SU-DHL-6 (cell line): ENCODE data around the gene C1QA.

Source experiments
- H2AFZ ChIP-seq: fragments of 200-600 bp; sonication (generic); 2 replicates; pipeline ENCODE4 v1.6.1; 2014; ENCODE audit warnings: low read depth, mild to moderate bottlenecking, moderate library complexity, mixed read lengths, antibody characterized with exemption, low read length; ENCODE audit not compliant: severe bottlenecking
- H3F3A ChIP-seq: fragments of 200-600 bp; shearing (Covaris generic); 2 replicates; pipeline ENCODE4 v1.6.0; 2016; ENCODE audit warnings: antibody characterized with exemption, mild to moderate bottlenecking; ENCODE audit not compliant: insufficient read depth
- H3K27ac ChIP-seq: fragments of 200-600 bp; sonication (generic); 2 replicates; pipeline ENCODE4 v1.5.1; 2016; ENCODE audit warnings: low read depth, mild to moderate bottlenecking, low read length, moderate library complexity, mixed read lengths
- H3K27me3 ChIP-seq: fragments of 200-600 bp; sonication (generic), shearing (Covaris generic); 2 replicates; pipeline ENCODE4 v1.6.0; 2014; ENCODE audit warnings: mild to moderate bottlenecking, low read length
- H3K36me3 ChIP-seq: fragments of 200-600 bp; sonication (generic); 2 replicates; pipeline ENCODE4 v1.6.1; 2014; ENCODE audit warnings: mild to moderate bottlenecking, low read length, mixed read lengths
- H3K4me2 ChIP-seq: fragments of 300-600, 200-600 bp; shearing (Covaris generic), sonication (generic); 2 replicates; pipeline ENCODE4 v1.6.0; 2014; ENCODE audit warnings: low read length, low read depth, mild to moderate bottlenecking; ENCODE audit not compliant: poor library complexity, severe bottlenecking
- H3K4me3 ChIP-seq: fragments of 200-600 bp; sonication (generic); 2 replicates; pipeline ENCODE4 v1.5.1; 2014; ENCODE audit warnings: antibody characterized with exemption, low read length, mild to moderate bottlenecking, mixed read lengths; ENCODE audit not compliant: insufficient read depth, poor library complexity, severe bottlenecking
- H3K79me2 ChIP-seq: fragments of 200-600 bp; sonication (generic); 2 replicates; pipeline ENCODE4 v1.6.1; 2014; ENCODE audit warnings: mild to moderate bottlenecking, low read length, moderate library complexity; ENCODE audit not compliant: insufficient read depth
- H3K9ac ChIP-seq: fragments of 200-600 bp; sonication (generic); 2 replicates; pipeline ENCODE4 v1.7.0; 2014; ENCODE audit warnings: mild to moderate bottlenecking, low read length
- H3K9me2 ChIP-seq: fragments of 200-600 bp; sonication (generic); replicated peaks from 2 replicates; pipeline ENCODE4 v1.6.1; 2014; ENCODE audit warnings: low read length; ENCODE audit not compliant: insufficient read depth
- H3K9me3 ChIP-seq: fragments of 200-600 bp; sonication (generic); 2 replicates; pipeline ENCODE4 v1.6.1; 2014; ENCODE audit warnings: low read length, mixed read lengths; ENCODE audit not compliant: insufficient read depth
- H4K20me1 ChIP-seq: fragments of 200-600 bp; sonication (generic); 2 replicates; pipeline ENCODE4 v1.6.1; 2014; ENCODE audit warnings: low read depth, mild to moderate bottlenecking, antibody characterized with exemption, low read length, moderate library complexity, mixed read lengths
- CTCF ChIP-seq: fragments of 200-600 bp; sonication (generic); IDR thresholded peaks from one replicate; pipeline ENCODE4 v1.5.1; 2017; ENCODE audit warnings: antibody characterized with exemption, mild to moderate bottlenecking, low read length, moderate library complexity; ENCODE audit not compliant: insufficient read depth, poor library complexity, severe bottlenecking
- EZH2phosphoT487 ChIP-seq: fragments of 200-600 bp; sonication (generic), shearing (Covaris generic); conservative IDR thresholded peaks from 2 replicates; pipeline ENCODE4 v1.6.1; 2018; ENCODE audit warnings: mild to moderate bottlenecking, antibody characterized with exemption, low read length, moderate library complexity, mixed read lengths

The C1QA gene

DNA sequence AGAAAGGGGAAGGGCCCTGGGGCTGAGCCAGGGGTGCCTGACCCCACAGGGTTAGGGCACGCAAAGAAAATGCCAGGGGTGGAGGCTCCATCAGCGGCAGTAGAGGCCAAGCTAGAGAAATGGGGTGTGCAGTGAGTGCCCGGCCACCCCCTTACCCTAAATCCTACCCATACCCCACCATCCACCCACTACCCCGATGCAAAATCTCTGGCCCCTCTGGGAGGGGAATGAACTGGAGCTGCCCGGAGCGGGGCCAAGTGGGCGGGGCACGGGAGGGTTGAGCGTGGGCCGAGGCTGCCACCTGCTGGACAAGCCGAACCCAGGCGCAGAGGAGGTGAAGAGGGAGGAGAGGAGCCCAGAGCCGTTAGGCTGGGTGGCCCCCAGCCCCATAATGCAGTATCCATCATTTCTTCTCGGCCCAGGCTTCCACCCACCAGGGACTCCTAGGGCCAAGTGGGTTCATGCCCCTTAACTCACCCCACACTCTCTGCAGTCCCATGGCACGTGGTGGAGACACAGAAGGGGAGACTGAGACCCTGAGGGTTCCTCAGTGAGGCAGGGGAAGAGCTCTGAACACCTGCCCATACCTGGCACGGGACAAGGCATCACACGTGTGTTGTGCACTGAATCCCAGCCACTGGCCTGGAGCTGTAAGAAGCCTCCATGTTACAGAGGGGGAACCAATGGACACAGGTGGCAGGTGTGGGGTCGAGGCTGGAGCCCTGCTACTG is 5.6 kb downstream of the C1QA start:
- H3F3A ChIP-seq: no peaks in the 10 kb centered on the region
- H3K9me2 ChIP-seq: no peaks in the 10 kb centered on the region
- H3K27me3 ChIP-seq: no peaks in the 10 kb centered on the region
- H3K4me2 ChIP-seq: no peak overlapping the region
- no peaks in the 10 kb centered on the region for H4K20me1 ChIP-seq
- H2AFZ ChIP-seq: no peak overlapping the region
- TF ChIP-seq EZH2phosphoT487 (no peak), CTCF (peak; percentile 68)
- H3K79me2 ChIP-seq: no peaks in the 10 kb centered on the region
- no peak overlapping the region for H3K4me3 ChIP-seq
- no peak overlapping the region for H3K9ac ChIP-seq
- H3K36me3 ChIP-seq: no peaks in the 10 kb centered on the region
- H3K9me3 ChIP-seq: no peaks in the 10 kb centered on the region
- no peak overlapping the region for H3K27ac ChIP-seq

DNA sequence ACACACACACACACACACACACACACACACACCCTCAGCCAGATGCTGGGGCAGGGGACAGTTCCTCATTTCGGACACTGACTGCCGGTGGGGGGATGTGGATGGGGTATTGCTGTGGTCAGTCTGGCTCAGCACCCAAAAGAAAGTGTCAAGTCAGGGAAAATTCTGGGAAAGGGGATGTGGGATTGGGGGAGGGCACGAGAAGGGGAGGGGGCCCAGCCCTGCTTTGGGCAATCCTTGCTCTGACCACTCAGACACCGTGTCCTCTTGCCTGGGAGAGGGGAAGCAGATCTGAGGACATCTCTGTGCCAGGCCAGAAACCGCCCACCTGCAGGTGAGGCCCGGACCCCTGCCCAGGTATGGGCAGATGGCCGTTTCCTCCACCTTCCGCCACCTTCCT is 7.0 kb downstream of the C1QA start, which contains the start of gene C1QC:
Gene C1QC, plus strand, starts transcription at position 253 of the 400 bp plus-strand sequence. CDS start 391 bp downstream, outside the sequence.
- Histone ChIP-seq H3K4me2 (no peak within 1 kb of the TSS), H3K9me3 (no peaks in the 10 kb centered on the region), H3F3A (no peaks in the 10 kb centered on the region), H2AFZ (no peak within 1 kb of the TSS), H3K36me3 (no peaks in the 10 kb centered on the region), H4K20me1 (no peaks in the 10 kb centered on the region), H3K27ac (no peak within 1 kb of the TSS), H3K9ac (no peak within 1 kb of the TSS), H3K9me2 (no peaks in the 10 kb centered on the region), H3K4me3 (no peak within 1 kb of the TSS), H3K79me2 (no peaks in the 10 kb centered on the region), H3K27me3 (no peaks in the 10 kb centered on the region)
- no peak for TF ChIP-seq EZH2phosphoT487

- no peak overlapping the region for H3K27ac ChIP-seq
Measured at GRCh38 chr1:22643928-22644327, 7.5 kb downstream of the C1QA start.

More at GRCh38 chr1:22643928-22644327, 7.5 kb downstream of the C1QA start:
- Histone ChIP-seq H3F3A (no peaks in the 10 kb centered on the region), H3K79me2 (no peaks in the 10 kb centered on the region), H2AFZ (no peak overlapping the region), H3K9ac (no peak overlapping the region), H3K9me3 (no peaks in the 10 kb centered on the region), H3K4me2 (no peak overlapping the region), H3K4me3 (no peak overlapping the region), H4K20me1 (no peaks in the 10 kb centered on the region), H3K27me3 (no peaks in the 10 kb centered on the region), H3K36me3 (no peaks in the 10 kb centered on the region), H3K9me2 (no peaks in the 10 kb centered on the region)
- TF ChIP-seq CTCF: no peak
- no peak for TF ChIP-seq EZH2phosphoT487
